H9 (cell line): ENCODE measurements around the gene CFI. TPM values are rescaled to one million over a fixed set of nuclear protein-coding genes. Genes with fewer than 3 reads are reported as not detected.

ENCODE experiments used
- DNase-seq: peaks from one replicate; pipeline ENCODE4 v3.0.0-alpha.2; 2017
- H2AFZ ChIP-seq: one replicate; pipeline ENCODE4 v1.6.1; 2013; ENCODE audit warnings: mild to moderate bottlenecking, low read length, control low read depth, moderate library complexity
- H2AK5ac ChIP-seq: 2 replicates; pipeline ENCODE4 v1.6.1; 2013; ENCODE audit warnings: low read length, control low read depth, mixed read lengths; ENCODE audit not compliant: insufficient read length
- H2BK120ac ChIP-seq: one replicate; pipeline ENCODE4 v1.6.1; 2013; ENCODE audit warnings: low read depth, mild to moderate bottlenecking, low read length, control low read depth, inconsistent platforms; ENCODE audit not compliant: poor library complexity, severe bottlenecking
- H2BK12ac ChIP-seq: 2 replicates; pipeline ENCODE4 v1.6.1; 2013; ENCODE audit warnings: low read length, control low read depth, mixed read lengths, low read depth; ENCODE audit not compliant: insufficient read length
- H2BK15ac ChIP-seq: 2 replicates; pipeline ENCODE4 v1.6.1; 2013; ENCODE audit warnings: low read depth, low read length, control low read depth
- H2BK20ac ChIP-seq: one replicate; pipeline ENCODE4 v1.6.1; 2013; ENCODE audit warnings: low read depth, mild to moderate bottlenecking, low read length, control low read depth, inconsistent platforms; ENCODE audit not compliant: poor library complexity, severe bottlenecking
- H2BK5ac ChIP-seq: 2 replicates; pipeline ENCODE4 v1.6.1; 2013; ENCODE audit warnings: low read length, control low read depth, mixed read lengths; ENCODE audit not compliant: insufficient read length
- H3K14ac ChIP-seq: 2 replicates; pipeline ENCODE4 v1.6.1; 2013; ENCODE audit warnings: low read length, control low read depth; ENCODE audit not compliant: insufficient read depth
- H3K18ac ChIP-seq: 2 replicates; pipeline ENCODE4 v1.6.1; 2013; ENCODE audit warnings: low read depth, mild to moderate bottlenecking, mixed read lengths, low read length, control low read depth; ENCODE audit not compliant: insufficient read length
- H3K23ac ChIP-seq: 2 replicates; pipeline ENCODE4 v1.6.1; 2013; ENCODE audit warnings: low read length, control low read depth, mixed read lengths, low read depth; ENCODE audit not compliant: insufficient read length
- H3K23me2 ChIP-seq: 2 replicates; pipeline ENCODE4 v1.6.1; 2013; ENCODE audit warnings: low read depth, mild to moderate bottlenecking, mixed read lengths, low read length, control low read depth; ENCODE audit not compliant: insufficient read length, poor library complexity, severe bottlenecking
- H3K27ac ChIP-seq: 2 replicates; pipeline ENCODE4 v1.5.1; 2013; ENCODE audit warnings: low read length, control low read depth, mixed read lengths, low read depth; ENCODE audit not compliant: insufficient read length
- H3K27me3 ChIP-seq: 2 replicates; pipeline ENCODE4 v1.6.1; 2013; ENCODE audit warnings: low read length, control low read depth, inconsistent platforms; ENCODE audit not compliant: insufficient read depth
- H3K4ac ChIP-seq: 2 replicates; pipeline ENCODE4 v1.6.1; 2013; ENCODE audit warnings: low read depth, mild to moderate bottlenecking, control low read depth, inconsistent platforms, low read length, moderate library complexity
- H3K4me1 ChIP-seq: 2 replicates; pipeline ENCODE4 v1.6.1; 2013; ENCODE audit warnings: low read length, control low read depth, inconsistent platforms; ENCODE audit not compliant: insufficient read depth
- H3K4me2 ChIP-seq: 2 replicates; pipeline ENCODE4 v1.6.1; 2013; ENCODE audit warnings: low read length, control low read depth, mixed read lengths; ENCODE audit not compliant: insufficient read length, insufficient read depth
- H3K56ac ChIP-seq: 2 replicates; pipeline ENCODE4 v1.6.1; 2013; ENCODE audit warnings: low read depth, mild to moderate bottlenecking, mixed read lengths, low read length, control low read depth; ENCODE audit not compliant: insufficient read length
- H3K79me1 ChIP-seq: 2 replicates; pipeline ENCODE4 v1.6.1; 2013; ENCODE audit warnings: low read depth, mild to moderate bottlenecking, moderate library complexity, low read length, control low read depth, inconsistent platforms; ENCODE audit not compliant: insufficient read depth, poor library complexity, severe bottlenecking
- H3K79me2 ChIP-seq: 2 replicates; pipeline ENCODE4 v1.6.1; 2013; ENCODE audit warnings: low read length, control low read depth, inconsistent platforms; ENCODE audit not compliant: insufficient read depth
- H3K9ac ChIP-seq: 2 replicates; pipeline ENCODE4 v1.6.1; 2013; ENCODE audit warnings: low read length, control low read depth, mixed read lengths; ENCODE audit not compliant: insufficient read length; ENCODE audit errors: extremely low read depth
- H3K9me3 ChIP-seq: one replicate; pipeline ENCODE4 v1.6.1; 2013; ENCODE audit warnings: low read depth, low read length, inconsistent platforms; ENCODE audit not compliant: control insufficient read depth
- H3T11ph ChIP-seq: one replicate; pipeline ENCODE4 v1.6.1; 2013; ENCODE audit warnings: mild to moderate bottlenecking, low read length, control low read depth, inconsistent platforms
- H4K20me1 ChIP-seq: one replicate; pipeline ENCODE4 v1.6.1; 2013; ENCODE audit not compliant: control insufficient read depth, insufficient read length, insufficient read depth
- H4K5ac ChIP-seq: 2 replicates; pipeline ENCODE4 v1.6.1; 2013; ENCODE audit warnings: low read depth, mild to moderate bottlenecking, mixed read lengths, low read length, control low read depth; ENCODE audit not compliant: insufficient read length
- H4K8ac ChIP-seq: replicated peaks from 2 replicates; pipeline ENCODE4 v1.6.1; 2013; ENCODE audit warnings: low read length, control low read depth, mixed read lengths, low read depth; ENCODE audit not compliant: insufficient read length
- H4K91ac ChIP-seq: 2 replicates; pipeline ENCODE4 v1.6.1; 2013; ENCODE audit warnings: low read depth, mild to moderate bottlenecking, moderate library complexity, mixed read lengths, low read length, control low read depth; ENCODE audit not compliant: insufficient read length
- H3K27ac Mint-ChIP-seq, 3 experiments: 2 replicates in 2 of 3; 3 replicates in 1 of 3; pipeline ENCODE4 v1.8.0; 2020 to 2021; ENCODE audit warnings: mixed read lengths in 3 of 3, mild to moderate bottlenecking in 1 of 3, moderate library complexity in 1 of 3
- H3K27me3 Mint-ChIP-seq: 2 replicates; pipeline ENCODE4 v1.8.0; 2021; ENCODE audit warnings: low read depth, mild to moderate bottlenecking, moderate library complexity, mixed read lengths
- H3K36me3 Mint-ChIP-seq, 3 experiments: 2 replicates in 2 of 3; 3 replicates in 1 of 3; pipeline ENCODE4 v1.8.0; 2020 to 2021; ENCODE audit warnings: low read depth in 3 of 3, mixed read lengths in 3 of 3; ENCODE audit not compliant: insufficient read depth in 1 of 3
- H3K4me1 Mint-ChIP-seq, 2 experiments: 2 replicates each; pipeline ENCODE4 v1.8.0; 2020; ENCODE audit warnings: mixed read lengths in 2 of 2
- H3K4me3 Mint-ChIP-seq, 2 experiments: 2 replicates in 1 of 2; 3 replicates in 1 of 2; pipeline ENCODE4 v1.8.0; 2020 to 2021; ENCODE audit warnings: mild to moderate bottlenecking in 2 of 2, mixed read lengths in 2 of 2, moderate library complexity in 1 of 2
- H3K9me3 Mint-ChIP-seq, 2 experiments: 2 replicates in 1 of 2; 3 replicates in 1 of 2; pipeline ENCODE4 v1.8.0; 2020; ENCODE audit warnings: mild to moderate bottlenecking in 2 of 2, mixed read lengths in 2 of 2, moderate library complexity in 1 of 2
- CTCF ChIP-seq: fragments of 200-600 bp; sonication (generic); conservative IDR thresholded peaks from 3 replicates; pipeline ENCODE4 v1.8.0; 2021; ENCODE audit warnings: antibody characterized with exemption, mild to moderate bottlenecking
- total RNA-seq: library from RNA; stranded (reverse); gene quantifications from 2 replicates; pipeline ENCODE4 v1.2.1, GENCODE V29; 2021

The CFI gene
- total RNA-seq, 1 experiment from 2014 or later: not detected

DNA sequence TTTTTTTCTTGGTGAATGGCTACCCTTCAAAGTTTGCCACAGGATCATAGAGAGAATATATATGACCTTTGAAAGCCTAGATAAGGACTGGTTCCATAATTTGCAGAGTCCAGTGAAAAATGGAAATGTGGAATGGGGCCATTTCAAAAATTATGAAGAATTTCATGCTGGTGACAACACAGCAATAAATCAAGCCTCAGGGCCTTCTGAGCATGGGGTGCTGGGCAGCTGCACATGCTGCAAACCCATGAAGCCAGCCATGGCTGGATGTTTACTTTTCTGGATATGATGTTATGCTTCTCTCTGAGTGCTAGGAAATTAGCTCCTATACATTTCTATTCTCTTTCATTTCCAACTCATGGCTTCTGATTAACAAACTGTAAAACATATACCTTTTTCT lies 56.0 kb downstream of the CFI start:
- no peak overlapping the region for H3K4ac ChIP-seq
- Mint-ChIP-seq H3K36me3 (no peaks in the 10 kb centered on the region), H3K27me3 (no peaks in the 10 kb centered on the region), H3K4me1 (peaks cover 4 to 7% of the 10 kb centered on the region in 2 experiments; a peak in 2 of 4 replicates), H3K9me3 (no peaks in the 10 kb centered on the region), H3K4me3 (no peak overlapping the region), H3K27ac (no peak overlapping the region)
- no peak overlapping the region for H3K18ac ChIP-seq
- H3T11ph ChIP-seq: no peak overlapping the region
- no peak overlapping the region for H2BK15ac ChIP-seq
- DNase-seq: no peak
- H3K23me2 ChIP-seq: no peaks in the 10 kb centered on the region
- H3K23ac ChIP-seq: no peak overlapping the region
- no peaks in the 10 kb centered on the region for H3K79me1 ChIP-seq
- H2BK20ac ChIP-seq: no peak overlapping the region
- no peak overlapping the region for H3K9ac ChIP-seq
- no peak overlapping the region for H2BK12ac ChIP-seq
- H4K20me1 ChIP-seq: no peaks in the 10 kb centered on the region
- H4K5ac ChIP-seq: no peak overlapping the region
- H3K14ac ChIP-seq: no peak overlapping the region
- no peaks in the 10 kb centered on the region for H3K27me3 ChIP-seq
- no peak overlapping the region for H3K27ac ChIP-seq
- no peak overlapping the region for H2AK5ac ChIP-seq
- no peak overlapping the region for H4K91ac ChIP-seq
- no peaks in the 10 kb centered on the region for H3K79me2 ChIP-seq
- H3K4me1 ChIP-seq: no peaks in the 10 kb centered on the region
- H3K9me3 ChIP-seq: no peaks in the 10 kb centered on the region
- no peak overlapping the region for H2BK5ac ChIP-seq
- H3K4me2 ChIP-seq: no peak overlapping the region
- no peak for TF ChIP-seq CTCF
- H2AFZ ChIP-seq: no peak overlapping the region
- H3K56ac ChIP-seq: no peak overlapping the region
- no peak overlapping the region for H4K8ac ChIP-seq
- H2BK120ac ChIP-seq: no peak overlapping the region
